Transverse colon (tissue), 4 donors: ENCODE measurements around the gene CRY1.

Experiments used
- CTCF ChIP-seq, 5 experiments: fragments of 200-600 bp in 3 of 5; fragments of 450-650 bp in 2 of 5; sonication (generic) in 3 of 5; IDR thresholded peaks; 1 replicate in 2 of 5; 2 replicates in 3 of 5; pipeline ENCODE4 v1.5.1; 2016 to 2017; ENCODE audit warnings: antibody characterized with exemption in 5 of 5, inconsistent platforms in 3 of 5, mild to moderate bottlenecking in 2 of 5, moderate library complexity in 1 of 5
- EP300 ChIP-seq: sonication (generic); formaldehyde crosslinking; IDR thresholded peaks from one replicate; pipeline ENCODE4 v1.6.1; 2017; ENCODE audit warnings: antibody characterized with exemption, low read depth
- POLR2A ChIP-seq: fragments of 450-650 bp; IDR thresholded peaks from one replicate; pipeline ENCODE4 v1.6.1; 2016; ENCODE audit warnings: antibody characterized with exemption, mild to moderate bottlenecking, moderate library complexity
- POLR2AphosphoS5 ChIP-seq, 3 donors: sonication (generic); formaldehyde crosslinking; IDR thresholded peaks; one replicate each; pipeline ENCODE4 v1.6.1; 2016; ENCODE audit warnings: antibody characterized with exemption in 3 of 3

DNA sequence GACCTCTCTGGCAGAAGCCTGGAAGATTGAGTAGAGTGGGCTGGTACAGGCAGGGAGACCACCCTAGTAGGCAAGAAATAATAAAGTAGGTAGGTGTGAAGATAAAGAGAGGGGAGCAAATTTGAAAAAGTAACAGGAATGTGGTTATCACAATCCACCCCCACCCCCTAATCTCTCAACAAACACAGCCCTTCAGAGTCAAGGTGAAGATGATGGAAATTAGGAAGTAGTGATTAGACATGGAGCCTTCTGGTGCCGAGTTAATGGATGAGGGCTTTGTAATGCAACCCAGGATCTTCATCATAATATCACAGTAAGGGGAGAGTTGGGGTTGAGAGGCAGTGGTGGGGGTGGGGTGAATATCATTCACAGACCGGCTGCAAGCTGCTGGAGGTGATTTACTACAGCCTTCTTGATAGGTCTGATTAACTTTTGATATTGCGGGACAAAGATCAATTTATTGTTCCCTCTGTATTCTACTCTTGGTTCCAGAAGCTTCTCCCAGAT, 29.2 kb upstream of the CRY1 start:
- TF ChIP-seq POLR2AphosphoS5 (IDR thresholded peaks at IDR 0.05), result no peak
- TF ChIP-seq CTCF (IDR thresholded peaks at IDR 0.05), result no peak
- TF ChIP-seq POLR2A, result no peak
- no peak for TF ChIP-seq EP300
